Cardiac fibroblast (primary cell): ENCODE results near the gene ACOT7.
A peak's percentile ranks its signal among the peaks of the same experiment; 100 is the strongest.

Source experiments
- DNase-seq, 2 donors: peaks; one replicate each; pipeline versions ENCODE4 v3.0.0 to v3.0.0-alpha.2; 2010; ENCODE audit warnings: low read depth in 2 of 2
- H3K4me3 ChIP-seq, 2 donors: replicated peaks in 1 of 2; 1 replicate in 1 of 2; 2 replicates in 1 of 2; pipeline ENCODE4 v1.5.1; 2011; ENCODE audit warnings: low read depth in 2 of 2, low read length in 2 of 2, mild to moderate bottlenecking in 2 of 2, moderate library complexity in 1 of 2
- TF ChIP-seq, protein P1 (sequence below): IDR thresholded peaks from one replicate; pipeline ENCODE4 v1.5.1; 2011; ENCODE audit warnings: low read depth, mild to moderate bottlenecking, low read length, inconsistent platforms

ACOT7 gene

DNA sequence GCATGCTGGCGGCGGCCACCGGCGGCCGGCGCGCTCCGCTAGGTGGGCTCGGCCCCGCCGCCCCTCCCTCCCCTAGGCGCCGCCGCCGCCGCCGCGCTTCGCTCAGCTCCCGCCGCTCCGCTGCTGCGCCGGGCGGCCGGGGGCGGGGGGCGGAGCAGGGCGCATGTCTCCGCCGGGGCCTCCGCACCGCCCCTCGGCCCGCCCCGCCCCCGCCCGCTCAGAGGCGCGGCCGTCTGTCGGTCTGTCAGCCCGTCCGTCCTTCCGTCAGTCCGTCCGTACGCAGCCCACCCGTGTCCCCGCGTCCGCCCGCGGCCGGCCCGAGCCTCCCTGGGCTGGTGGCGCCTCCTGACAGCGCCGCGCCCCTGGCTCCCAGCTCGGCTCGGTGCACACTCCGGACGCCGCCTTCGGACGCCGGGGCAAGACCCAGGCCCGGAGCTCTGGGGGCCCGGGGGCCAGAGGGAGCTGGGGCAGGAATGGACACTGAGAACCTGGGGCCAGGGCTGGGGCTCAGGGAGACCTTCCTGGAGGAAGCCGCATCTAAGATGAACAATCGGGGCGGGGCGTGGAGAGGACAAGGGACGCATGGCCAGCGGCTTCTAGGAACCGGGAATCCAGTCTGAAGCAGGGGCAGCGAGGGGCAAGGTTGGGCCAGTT is 132.5 kb downstream of the ACOT7 start, which contains the start of gene GPR153:
Gene GPR153, minus strand, starts transcription at position 138 of the 654 bp plus-strand sequence. CDS start 6,193 bp downstream, outside the sequence.
- TF ChIP-seq, protein P1, sequence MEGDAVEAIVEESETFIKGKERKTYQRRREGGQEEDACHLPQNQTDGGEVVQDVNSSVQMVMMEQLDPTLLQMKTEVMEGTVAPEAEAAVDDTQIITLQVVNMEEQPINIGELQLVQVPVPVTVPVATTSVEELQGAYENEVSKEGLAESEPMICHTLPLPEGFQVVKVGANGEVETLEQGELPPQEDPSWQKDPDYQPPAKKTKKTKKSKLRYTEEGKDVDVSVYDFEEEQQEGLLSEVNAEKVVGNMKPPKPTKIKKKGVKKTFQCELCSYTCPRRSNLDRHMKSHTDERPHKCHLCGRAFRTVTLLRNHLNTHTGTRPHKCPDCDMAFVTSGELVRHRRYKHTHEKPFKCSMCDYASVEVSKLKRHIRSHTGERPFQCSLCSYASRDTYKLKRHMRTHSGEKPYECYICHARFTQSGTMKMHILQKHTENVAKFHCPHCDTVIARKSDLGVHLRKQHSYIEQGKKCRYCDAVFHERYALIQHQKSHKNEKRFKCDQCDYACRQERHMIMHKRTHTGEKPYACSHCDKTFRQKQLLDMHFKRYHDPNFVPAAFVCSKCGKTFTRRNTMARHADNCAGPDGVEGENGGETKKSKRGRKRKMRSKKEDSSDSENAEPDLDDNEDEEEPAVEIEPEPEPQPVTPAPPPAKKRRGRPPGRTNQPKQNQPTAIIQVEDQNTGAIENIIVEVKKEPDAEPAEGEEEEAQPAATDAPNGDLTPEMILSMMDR = no peak
- peak within 1 kb of the TSS; percentile 59 to 60 for H3K4me3 ChIP-seq
- DNase-seq = peak in 1 of 2 donors; percentile 59

DNA sequence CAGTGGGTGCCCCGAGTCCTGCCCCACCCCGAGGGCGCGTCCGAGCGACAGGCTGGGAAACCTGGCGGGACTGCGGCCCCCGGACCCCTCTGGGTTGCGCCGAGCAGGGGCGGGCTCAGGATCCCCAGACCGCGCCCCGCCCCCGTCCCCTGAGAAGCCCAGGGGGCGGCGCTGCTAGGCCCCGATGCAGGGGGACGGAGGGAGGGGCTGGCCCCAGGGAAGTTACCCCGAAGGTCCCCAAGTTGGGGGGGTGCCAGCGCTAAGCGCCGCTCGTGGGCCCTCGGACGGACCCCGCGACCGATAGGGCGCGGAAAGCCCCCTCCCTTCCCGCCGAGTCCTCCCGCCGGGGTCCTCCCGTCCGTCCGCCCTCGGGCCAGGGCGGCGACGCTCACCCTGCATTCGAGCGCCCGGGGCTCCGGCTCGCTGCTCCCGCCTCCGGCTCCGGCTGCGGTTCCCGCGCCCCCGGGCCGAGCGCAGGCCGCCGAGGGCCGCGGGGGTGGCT is 133.1 kb downstream of the ACOT7 start:
- TF ChIP-seq, protein P1 = no peak
- H3K4me3 ChIP-seq = peak overlapping the region; percentile 59 to 60
- DNase-seq = peak in 1 of 2 donors; percentile 37

DNA sequence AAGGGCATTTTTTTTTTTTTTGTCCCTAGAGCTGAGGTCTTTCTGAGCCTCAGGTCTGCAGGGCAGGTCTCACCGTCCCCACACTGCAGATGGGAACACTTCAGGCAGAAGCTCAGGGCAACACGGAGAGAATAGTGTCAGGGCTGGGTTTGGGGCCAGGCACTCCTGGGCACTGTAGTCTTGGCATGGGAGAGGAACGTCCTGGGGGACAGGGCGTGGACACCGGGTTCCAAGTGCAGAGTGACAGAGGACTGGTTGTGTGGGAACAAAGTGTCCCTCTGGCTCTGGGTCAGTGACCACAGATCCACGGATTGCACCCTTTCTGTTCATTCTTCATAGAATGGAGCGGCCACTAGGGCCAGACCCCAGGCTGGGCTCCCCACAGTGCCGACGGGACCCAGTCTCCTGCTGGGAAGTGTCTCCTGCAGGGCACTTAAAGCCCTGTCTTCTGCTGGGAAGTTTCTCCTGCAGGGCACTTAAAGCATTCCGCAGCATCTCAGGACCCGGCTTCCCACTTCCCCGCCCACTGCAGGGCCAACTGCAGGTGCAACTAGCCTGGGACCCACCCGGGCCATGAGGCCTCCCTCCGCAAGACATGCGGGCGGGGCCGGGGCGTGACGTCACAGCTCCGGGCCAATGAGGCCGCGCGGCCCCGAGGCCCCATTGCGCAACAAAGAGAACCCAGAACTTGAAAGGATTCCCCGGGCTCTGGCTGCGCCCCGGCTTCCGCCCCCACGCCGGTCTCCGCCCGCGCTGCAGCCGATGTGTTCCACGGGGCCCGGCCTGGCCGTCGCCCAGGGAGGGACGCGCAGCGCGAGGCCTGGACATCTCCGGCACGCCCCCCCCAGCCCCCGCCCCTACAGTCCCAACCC is 133.8 kb downstream of the ACOT7 start:
- peak; percentile 77 to 87 for DNase-seq
- H3K4me3 ChIP-seq = peak overlapping the region; percentile 59 to 60
- TF ChIP-seq, protein P1 = no peak

DNA sequence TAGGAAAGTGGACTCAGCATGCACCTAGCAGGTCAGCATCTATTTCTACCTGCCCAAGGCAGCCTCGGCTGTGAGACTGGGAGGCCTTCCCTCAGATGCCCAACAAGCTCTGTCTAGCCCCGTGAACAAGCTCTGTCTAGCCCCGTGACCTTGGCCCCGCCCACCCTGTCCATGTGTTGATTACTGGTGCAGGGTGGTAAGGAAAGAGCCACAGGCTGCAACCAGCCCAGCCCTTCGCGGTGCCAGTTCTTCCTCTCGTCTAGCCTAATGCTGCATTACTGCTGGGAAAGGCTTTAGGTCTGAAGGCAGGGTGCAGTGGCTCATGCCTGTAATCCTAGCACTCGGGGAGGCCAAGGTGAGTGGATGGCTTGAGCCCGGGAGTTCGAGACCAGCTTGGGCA is 134.9 kb downstream of the ACOT7 start:
- TF ChIP-seq, protein P1 = no peak
- H3K4me3 ChIP-seq = no peak overlapping the region
- no peak for DNase-seq

DNA sequence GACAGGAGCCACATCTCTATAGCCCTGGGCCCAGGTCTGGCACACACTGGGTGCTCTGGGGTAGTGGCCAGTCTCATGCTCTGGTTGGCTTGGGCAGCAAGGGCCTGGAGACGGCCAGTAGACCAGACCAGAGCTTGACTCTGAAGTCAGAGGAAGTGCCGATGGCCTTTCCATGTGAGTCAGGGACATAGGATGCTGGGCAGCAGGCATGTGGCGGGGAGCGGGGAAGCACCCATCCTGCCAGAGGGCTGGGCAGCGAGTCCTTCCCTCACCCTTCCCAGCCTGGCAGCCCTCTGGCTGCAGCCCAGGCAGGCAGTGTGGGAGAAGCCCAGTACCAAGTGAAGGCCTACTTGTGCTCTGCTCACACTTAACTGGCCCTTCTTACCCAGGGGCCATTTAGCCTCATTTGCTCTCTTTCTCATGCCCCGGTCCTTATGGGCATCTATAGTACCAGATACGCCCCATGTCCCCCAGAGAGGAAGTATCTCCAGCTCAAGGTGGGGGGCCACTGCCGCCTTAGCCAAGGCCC is 136.0 kb downstream of the ACOT7 start:
- no peak overlapping the region for H3K4me3 ChIP-seq
- no peak for DNase-seq

DNA sequence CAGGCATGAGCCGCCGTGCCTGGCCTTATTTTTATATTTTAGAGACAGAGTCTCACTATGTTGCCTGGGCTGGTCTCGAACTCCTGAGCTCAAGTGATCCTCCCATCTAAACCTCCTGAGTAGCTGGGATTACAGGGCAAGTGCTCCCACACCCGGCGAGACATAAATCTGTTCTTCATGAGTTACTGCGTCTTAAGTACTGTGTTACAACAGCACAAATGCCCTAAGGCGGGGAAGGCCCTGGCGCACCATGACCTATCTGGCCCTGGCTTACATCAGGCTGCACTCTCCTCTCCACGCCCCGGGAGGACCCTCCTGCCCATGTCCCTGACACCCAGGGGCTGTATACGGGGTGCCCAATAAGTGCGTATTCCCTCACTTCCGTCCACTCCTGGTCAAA is 136.9 kb downstream of the ACOT7 start:
- no peak for DNase-seq
- no peak overlapping the region for H3K4me3 ChIP-seq
- TF ChIP-seq, protein P1 = no peak

More for the DNA sequence above, 136.0 kb downstream of the ACOT7 start:
- TF ChIP-seq, protein P1 = no peak
